HepG2 (cell line): ENCODE results near the gene TNFAIP2. TPM values are rescaled to one million over a fixed set of nuclear protein-coding genes. Genes with fewer than 3 reads are reported as not detected.

ENCODE experiments used
- DNMT1 ChIP-seq: sonication (generic); formaldehyde crosslinking; IDR thresholded peaks from 2 replicates; pipeline ENCODE4 v1.5.1; 2020; ENCODE audit warnings: mild to moderate bottlenecking, missing genetic modification reagents
- HNRNPK ChIP-seq: fragments of 200-400 bp; formaldehyde crosslinking; IDR thresholded peaks from 2 replicates; pipeline ENCODE4 v1.6.1; 2018; ENCODE audit warnings: low read length, low read depth, moderate library complexity, mild to moderate bottlenecking; ENCODE audit not compliant: poor library complexity, severe bottlenecking
- MIER3 ChIP-seq: IDR thresholded peaks from 2 replicates; pipeline ENCODE4 v1.6.1; 2016; ENCODE audit warnings: missing compliant biosample characterization, borderline replicate concordance
- PLRG1 ChIP-seq: fragments of 450-650 bp; conservative IDR thresholded peaks from 2 replicates; pipeline ENCODE4 v1.6.1; 2016
- TFDP1 ChIP-seq: IDR thresholded peaks from 2 replicates; pipeline ENCODE4 v1.6.1; 2016; ENCODE audit warnings: missing compliant biosample characterization, missing genetic modification reagents, borderline replicate concordance
- TGIF2 ChIP-seq: IDR thresholded peaks from 2 replicates; pipeline ENCODE4 v1.6.1; 2016; ENCODE audit warnings: control low read depth, missing compliant biosample characterization
- ZNF292 ChIP-seq: sonication (generic); formaldehyde crosslinking; IDR thresholded peaks from 2 replicates; pipeline ENCODE4 v1.8.1; 2022; ENCODE audit warnings: mild to moderate bottlenecking, low read depth, missing genetic modification reagents, borderline replicate concordance
- polyA plus RNA-seq, 8 experiments: library from polyadenylated mRNA; depleted of rRNA in 3 of 8; stranded (reverse) in 7 of 8; unstranded in 1 of 8; fragments of >200 nt; fragmentation: Illumina TruSeq in 4 of 8; extraction: Trizol in 4 of 8; gene quantifications; 2 replicates each; pipeline versions ENCODE4 v1.2.1 to v1.2.3, GENCODE V29; 2011 to 2016; ENCODE audit warnings: low read depth in 4 of 8, missing spikeins in 1 of 8, mixed read lengths in 1 of 8; ENCODE audit not compliant: insufficient read depth in 1 of 8
- total RNA-seq, 5 experiments: library from RNA; depleted of rRNA; stranded (reverse); fragments of >200 nt; fragmentation: Illumina TruSeq; extraction: Trizol; gene quantifications; 2 replicates each; pipeline ENCODE4 v1.2.3, GENCODE V29; 2016; ENCODE audit warnings: low read depth in 1 of 5
- TF ChIP-seq, protein P1 (sequence below): sonication (generic); formaldehyde crosslinking; IDR thresholded peaks from 2 replicates; pipeline ENCODE4 v1.5.0; 2020; ENCODE audit warnings: missing genetic modification reagents
- TF ChIP-seq, protein P2 (sequence below): IDR thresholded peaks from 2 replicates; pipeline ENCODE4 v1.6.1; 2016; ENCODE audit warnings: control low read depth

Gene TNFAIP2
- total and polyA plus RNA-seq, 2 of the 13 experiments (the other 11 are each of a cell fraction or from before 2014, with no cell fraction given) = 0.46 to 1.5 TPM

DNA sequence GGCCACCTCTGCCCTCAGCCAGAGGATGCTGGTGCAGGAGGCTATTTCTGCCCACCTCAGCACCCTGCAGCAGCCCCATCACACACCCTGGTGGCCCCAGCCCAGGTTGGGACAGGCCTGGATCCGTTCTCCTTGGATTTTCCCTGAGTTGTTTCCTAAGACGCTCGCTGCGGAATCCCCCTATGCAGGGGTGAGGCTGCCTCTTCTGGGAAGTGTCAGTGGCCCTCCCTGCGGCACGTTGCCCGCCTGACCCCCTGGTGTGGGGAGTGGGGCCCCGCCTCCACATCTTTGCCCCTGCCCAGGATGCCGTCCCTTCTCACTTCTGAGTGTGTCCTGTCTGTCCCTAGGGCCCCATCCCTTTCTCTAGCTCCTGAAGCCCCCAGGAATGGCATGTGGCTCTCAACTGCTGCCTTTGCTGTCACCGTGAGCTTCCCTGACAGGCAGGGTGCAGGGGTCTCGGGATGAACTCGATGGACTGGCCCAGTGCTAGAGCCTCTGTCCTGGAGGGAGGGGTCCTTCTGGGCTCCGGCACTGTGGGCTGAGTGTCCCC lies 29.3 kb upstream of the TNFAIP2 start (continued):
- TF ChIP-seq TGIF2 (0 out of 2 replicates have a peak, but pooled peaks have one; percentile 15), DNMT1 (no peak), HNRNPK (no peak), MIER3 (CRISPR knock-in tag) (no peak), ZNF292 (no peak), PLRG1 (no peak), TFDP1 (no peak)
- TF ChIP-seq, protein P1, sequence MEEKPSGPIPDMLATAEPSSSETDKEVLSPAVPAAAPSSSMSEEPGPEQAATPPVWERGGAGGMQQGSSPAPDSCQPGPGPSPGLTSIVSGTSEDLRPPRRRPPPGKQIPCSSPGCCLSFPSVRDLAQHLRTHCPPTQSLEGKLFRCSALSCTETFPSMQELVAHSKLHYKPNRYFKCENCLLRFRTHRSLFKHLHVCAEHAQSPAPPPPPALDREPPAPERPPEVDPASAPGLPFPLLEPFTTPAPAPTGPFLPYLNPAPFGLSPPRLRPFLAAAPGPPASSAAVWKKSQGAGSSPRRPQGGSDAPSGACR (CRISPR knock-in tag) = no peak
- TF ChIP-seq, protein P2, sequence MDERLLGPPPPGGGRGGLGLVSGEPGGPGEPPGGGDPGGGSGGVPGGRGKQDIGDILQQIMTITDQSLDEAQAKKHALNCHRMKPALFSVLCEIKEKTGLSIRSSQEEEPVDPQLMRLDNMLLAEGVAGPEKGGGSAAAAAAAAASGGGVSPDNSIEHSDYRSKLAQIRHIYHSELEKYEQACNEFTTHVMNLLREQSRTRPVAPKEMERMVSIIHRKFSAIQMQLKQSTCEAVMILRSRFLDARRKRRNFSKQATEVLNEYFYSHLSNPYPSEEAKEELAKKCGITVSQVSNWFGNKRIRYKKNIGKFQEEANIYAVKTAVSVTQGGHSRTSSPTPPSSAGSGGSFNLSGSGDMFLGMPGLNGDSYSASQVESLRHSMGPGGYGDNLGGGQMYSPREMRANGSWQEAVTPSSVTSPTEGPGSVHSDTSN (CRISPR knock-in tag) = no peak
